HG03139 (cell line): ENCODE results near the gene NEU2.
"Not testable (repeated sequence)": the region's sequence is repeated elsewhere in the genome, so short reads cannot be mapped to it uniquely, and the experiment has no call there.

Source experiments
- ATAC-seq: cut with Tn5 transposase; IDR thresholded peaks from one replicate; pipeline ENCODE4 v1.9.1; 2021; ENCODE audit not compliant: unreplicated experiment

NEU2 gene

DNA sequence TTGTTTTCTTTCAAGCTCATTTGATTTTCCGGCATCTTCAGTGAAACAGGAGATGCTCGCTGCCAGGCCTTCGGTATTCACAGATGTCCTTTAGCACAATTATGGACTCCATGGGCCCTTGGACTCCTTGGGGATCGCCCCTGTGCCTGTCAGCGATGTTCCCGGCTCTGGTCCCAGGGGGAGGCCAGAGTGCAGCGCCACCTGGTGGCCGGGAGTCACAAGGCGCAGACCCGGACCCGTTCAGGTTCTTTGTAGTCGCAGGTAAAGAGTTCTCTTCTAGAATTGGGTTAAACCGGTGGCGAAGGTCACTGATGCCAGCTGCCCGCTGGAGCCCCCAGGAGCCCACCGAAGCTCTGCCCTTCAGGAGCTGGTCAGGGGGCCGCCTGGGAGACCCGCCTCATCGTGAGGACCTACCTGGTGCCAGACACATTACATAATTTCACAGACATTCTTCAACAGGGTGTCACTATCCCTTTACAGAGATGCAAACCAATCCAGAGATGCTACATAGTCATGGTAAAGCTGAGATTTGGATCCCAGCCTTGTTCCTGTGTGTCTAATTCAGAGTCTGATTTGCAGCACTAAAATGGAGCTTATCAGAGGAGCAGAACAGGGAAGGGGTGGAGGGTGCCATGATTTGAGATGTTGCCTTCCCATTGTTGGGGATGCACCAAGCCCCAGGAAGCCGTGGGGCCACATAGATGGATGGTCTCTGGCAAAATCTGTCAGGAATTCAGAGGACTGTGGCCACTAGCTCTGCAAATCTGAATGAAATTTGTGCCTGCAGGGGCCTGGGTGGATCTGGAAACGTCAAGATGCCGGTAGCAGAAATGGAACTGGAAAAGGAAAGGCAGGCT, 21.7 kb downstream of the NEU2 start:
- ATAC-seq = no peak

DNA sequence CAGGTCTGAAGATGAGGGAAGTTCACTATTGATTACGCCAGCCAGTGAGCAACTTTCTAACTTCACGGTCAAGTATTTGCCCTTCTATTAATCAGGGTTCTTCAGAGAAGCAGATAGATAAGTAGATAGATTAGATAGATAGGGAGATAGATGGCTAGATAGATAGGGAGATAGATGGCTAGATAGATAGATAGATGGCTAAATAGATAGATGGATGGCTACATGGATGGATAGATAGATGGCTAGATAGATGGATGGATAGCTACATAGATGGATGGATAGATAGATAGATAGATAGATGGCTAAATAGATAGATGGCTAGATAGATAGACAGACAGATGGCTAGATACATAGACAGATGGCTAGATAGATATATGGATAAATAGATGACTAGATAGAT, 22.9 kb downstream of the NEU2 start:
- ATAC-seq = no peak

DNA sequence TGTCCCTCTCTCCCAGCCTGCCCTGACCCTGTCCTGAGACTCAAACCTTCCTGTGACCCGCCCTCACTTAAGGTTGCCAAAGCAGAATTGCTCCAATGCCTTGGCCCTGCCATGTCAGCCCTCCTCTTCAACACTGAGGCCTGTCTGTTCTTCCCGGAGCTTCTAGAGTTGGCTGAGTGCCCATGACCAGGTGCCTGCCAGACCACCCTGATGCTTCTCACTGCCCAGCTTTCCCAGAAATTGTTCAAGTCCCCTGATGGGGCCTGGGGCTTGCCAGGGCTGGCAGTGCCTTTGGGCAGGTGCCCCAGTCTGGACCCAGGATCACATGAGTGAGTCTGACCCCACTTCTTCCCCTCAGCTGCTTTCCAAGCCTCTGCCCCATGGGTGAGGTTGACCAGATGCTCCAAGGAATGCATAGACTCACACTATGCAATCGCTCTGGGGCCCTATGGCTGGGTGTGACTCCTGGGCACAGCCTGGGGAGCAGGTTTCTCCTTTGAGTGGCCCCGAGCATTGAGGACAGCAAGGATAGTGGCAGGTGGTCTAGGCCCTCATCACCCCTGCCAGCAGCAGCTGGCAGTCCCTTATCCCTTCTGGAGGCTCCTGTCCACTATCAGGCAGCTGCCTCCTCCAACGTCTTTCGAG, 24.6 kb downstream of the NEU2 start:
- ATAC-seq = no peak

DNA sequence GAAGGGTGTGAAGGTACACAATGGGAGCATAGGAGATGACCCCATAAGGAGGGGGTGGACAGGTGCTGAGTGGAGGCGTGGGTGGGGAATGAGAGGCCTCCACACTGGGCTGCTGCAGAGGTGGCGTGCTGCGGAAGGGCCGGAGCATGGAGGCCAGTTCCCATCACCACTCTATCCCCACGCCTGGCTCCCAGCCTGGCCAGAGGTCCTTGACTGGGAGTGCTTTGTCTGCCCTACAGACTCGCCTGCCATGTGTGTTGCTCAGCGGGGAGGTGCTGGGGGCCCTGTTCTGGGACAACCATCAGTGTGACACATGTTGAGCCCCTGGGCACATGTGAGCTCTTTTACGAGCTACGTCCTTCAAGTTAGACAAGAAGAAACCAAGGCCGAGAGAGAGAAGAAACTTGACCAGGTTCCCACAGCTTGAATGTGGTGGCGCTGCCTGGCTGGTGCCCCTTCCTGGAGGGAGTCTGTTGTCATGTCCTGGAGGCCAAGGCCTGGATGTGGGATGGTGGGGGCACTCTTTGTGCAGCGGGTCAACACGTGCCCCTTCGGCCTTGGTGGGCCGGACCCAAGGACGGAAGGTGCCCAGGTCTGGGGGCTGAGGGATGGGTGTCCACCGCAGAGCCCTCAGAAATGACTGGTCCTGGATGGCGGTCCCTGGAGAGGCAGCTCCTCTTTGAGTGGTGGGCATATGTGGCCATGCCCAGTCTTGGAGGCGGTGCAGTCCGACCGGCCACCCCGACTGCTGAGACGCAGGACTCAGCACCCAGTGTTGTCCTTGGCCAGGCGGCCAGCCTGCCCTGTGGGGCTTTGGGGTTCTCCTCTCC, 26.5 kb downstream of the NEU2 start:
- no peak for ATAC-seq

DNA sequence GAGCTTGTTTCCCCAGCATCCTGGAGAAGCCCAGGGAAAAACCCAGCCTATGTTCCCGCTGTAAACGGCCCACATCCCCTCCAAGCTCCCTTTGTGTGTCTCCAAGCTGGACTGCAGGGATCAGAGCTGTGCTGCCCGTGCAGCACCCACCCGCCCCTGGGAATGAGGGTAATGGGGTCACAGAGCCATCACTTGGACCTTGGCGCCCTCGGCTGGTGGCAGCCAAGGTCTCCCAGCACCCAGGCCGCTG, 27.0 kb downstream of the NEU2 start:
- no peak for ATAC-seq

DNA sequence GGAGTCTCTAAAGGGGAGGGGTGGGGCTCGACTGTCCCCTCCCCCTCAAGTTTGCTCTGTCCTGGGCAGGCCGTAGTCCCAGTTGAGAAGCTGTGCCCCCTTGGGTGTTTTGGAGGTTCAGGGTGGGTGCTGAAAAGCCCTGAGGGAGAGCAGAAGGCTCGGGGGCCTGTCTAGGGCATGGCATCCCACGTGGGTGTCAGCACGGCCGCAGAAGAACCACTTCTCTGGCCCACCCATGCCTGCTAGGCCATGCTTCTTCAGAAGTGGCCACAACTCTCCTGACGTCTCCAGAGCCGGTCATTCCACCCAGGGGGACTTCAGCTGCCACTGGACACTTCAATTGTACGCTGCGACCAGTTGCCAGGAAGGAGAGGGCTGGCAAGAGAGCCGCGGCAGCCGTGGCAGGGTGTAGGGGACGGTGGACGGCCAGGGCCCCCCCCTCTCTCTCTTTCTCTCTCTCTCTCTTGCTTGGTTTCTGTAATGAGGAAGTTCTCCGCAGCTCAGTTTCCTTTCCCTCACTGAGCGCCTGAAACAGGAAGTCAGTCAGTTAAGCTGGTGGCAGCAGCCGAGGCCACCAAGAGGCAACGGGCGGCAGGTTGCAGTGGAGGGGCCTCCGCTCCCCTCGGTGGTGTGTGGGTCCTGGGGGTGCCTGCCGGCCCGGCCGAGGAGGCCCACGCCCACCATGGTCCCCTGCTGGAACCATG, 27.5 kb downstream of the NEU2 start, which contains the start of gene INPP5D:
TSS of gene INPP5D (plus strand) at position 546 of the 704 bp plus-strand sequence. CDS start at position 683, 137 bp downstream.
- ATAC-seq = peak; percentile 46

DNA sequence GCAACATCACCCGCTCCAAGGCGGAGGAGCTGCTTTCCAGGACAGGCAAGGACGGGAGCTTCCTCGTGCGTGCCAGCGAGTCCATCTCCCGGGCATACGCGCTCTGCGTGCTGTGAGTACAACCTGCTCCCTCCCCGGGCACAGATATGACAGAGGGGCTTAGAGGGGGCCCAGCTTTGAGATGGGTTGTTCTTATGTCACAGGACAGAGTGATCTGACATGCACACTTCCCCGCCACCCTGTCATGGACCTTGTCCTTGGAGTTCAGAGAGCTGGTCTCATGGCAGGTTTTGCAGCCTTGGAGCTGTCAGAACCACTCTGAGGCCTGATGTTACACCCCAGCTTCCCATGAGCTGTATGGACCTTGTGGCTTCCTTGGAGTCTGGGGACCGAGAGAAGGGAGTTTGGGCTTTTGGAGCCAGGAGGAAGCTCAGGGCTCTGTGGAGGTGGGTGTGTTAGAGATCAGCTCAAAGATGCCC, 28.1 kb downstream of the NEU2 start:
- no peak for ATAC-seq

DNA sequence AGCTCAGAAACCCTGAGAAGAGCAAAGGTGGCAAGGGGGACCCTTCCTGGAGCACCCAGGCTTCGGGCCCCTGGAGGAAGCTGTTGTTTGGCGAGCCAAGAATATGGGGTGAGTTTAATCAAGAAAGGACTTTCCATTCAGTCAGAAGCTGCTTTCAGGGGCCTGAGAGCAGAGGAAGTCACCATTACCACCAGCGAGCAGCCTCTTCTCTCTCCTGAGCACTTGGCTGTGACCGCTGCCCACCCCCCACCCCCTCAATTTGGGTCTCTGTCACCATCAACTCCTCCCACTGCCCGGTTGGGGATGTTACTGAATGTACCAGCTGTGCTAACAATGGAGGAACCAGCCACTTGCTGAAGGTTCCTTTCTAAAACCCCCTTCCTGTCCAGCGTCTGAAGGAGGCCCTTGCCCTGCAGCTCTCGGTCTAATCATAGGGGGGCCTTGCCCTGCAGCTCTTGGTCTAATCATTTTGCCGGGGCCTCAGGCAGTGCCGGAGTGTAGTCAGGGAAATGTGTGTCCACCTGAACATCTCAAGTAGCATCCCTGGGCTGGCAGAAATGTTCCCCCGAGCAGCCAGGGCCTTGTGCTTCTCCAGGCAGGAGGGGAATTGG, 28.6 kb downstream of the NEU2 start:
- ATAC-seq = no peak

DNA sequence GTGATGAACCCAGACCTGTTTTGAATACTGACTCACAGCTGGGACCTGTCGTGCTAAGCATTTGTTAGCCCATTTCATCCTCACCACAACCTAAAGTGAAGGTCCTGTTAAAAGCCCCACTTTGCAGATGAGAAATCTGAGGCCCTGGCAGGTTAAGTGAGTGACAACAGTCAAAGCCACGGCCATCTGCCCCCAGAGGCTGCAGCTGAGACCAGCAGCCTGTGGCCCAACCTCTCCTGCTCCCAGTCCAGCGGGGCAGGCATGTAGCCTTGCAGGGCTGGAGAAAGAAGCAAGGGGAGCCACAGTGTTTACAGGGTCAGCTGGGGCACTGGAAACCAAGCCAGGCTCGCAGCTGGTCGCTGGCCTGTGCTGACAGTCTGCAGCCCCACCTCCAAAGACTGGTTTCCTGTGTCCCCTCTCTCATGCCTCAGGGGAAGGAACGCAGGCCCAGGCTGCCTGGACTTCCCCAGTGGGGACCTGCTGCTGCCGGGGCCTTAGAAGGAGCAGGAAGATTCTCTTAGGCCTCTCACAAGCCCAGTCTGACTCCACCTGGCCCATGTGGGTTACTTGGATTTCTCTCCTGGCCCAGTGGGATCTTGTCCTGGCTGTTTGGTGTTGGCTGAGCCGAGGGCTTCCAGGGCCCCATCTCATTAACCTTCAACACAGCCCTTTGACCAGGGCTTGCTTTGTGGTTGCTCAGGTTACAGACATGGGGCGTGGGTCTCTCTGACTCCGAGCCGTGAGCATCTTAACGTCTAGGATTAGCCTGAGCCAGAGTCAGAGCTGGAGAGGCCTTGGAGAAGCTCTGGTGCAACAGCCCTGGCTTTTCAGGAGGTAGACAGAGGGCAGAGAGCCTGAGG, 29.3 kb downstream of the NEU2 start:
- no peak for ATAC-seq

DNA sequence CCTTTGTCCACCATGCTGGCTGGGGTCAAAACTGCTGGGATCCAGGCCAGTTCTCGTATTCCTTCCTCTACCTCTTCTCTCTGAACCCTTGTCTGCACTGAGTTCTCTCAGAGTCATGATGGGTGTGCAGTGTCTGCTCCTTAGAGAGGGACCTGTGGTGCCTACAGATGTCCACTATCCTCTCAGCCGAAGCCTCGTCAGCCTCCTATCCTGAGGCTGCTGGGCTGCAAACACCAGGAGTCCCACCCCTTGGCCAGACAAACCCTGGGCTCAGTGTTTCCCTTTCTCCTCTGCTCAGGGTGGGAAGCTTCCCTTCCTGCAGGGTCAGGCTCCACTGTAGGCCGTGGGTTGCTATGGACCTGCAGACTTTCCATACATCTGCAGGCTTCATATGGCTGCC, 30.0 kb downstream of the NEU2 start:
- ATAC-seq = no peak

DNA sequence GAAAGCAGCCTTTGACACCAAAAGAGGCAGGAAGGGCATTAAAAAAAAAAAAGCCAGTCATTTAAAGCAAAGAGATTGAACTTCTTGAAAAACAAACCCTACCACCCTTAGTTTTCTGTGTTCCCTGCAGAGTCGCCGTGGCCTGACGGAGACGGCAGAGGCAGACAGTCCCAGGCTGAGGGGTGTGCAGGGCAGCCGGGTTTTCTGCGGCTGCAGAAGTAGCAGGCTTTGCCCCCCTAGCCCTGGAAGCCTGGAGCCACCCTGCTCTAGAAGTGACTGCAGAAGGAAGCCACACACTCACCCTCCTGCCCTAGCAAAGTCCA, 30.4 kb downstream of the NEU2 start:
- ATAC-seq = no peak

DNA sequence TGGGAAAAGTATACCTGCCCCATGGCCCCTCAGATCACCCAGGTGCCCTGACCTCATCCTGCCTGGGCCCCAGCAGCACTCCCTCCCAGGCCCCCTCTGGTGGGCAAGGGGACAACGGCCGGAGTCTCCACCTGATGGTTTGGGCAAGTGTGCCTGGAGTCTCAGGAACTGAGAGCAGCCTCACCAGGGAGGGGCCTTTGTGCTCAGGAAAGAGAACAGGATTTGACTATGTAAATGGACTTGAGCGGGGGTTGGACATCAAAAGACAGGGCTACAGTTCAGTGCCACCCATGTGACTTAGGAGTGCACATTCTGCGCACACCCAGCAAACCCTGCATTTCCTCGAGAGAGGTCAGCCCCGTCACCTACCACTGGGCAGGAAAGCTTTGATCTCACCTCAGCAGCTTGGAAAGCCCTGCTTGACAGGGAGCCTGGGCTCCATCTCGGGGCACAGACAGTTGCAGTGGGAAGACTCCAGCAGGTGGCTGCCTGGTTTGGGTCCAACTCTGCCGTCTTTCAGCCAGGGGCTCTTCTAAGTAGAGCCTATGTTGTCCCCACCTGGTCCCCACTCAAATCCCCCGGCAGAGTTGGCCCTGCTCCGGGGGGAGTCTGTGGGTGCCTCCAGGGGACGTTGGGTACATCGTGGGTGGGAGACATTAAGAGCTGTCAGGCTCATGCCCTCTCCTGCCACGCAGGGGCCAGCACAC, 30.9 kb downstream of the NEU2 start:
- ATAC-seq = peak; percentile 38

DNA sequence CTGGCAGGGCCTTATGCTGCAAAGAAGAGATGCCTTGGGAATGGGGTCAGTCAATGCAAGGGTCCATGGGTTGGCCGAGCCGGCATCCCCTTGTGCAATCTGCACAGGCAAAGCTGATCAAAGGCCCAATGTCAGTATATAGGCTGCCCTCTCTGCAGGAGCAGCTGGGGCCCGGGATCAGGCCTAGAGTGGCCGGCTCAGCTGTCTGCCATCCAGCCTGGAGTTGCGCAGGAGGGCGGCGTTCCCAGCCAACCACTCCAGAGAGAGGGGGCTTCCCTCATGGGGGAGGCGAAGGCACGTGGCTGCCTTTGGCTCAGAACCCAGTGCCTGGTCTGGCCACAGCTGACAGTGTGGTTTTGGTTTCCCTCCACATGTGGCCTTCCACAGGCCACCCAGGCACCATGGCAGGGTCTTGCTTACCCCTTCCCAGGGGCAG, 31.5 kb downstream of the NEU2 start:
- no peak for ATAC-seq

DNA sequence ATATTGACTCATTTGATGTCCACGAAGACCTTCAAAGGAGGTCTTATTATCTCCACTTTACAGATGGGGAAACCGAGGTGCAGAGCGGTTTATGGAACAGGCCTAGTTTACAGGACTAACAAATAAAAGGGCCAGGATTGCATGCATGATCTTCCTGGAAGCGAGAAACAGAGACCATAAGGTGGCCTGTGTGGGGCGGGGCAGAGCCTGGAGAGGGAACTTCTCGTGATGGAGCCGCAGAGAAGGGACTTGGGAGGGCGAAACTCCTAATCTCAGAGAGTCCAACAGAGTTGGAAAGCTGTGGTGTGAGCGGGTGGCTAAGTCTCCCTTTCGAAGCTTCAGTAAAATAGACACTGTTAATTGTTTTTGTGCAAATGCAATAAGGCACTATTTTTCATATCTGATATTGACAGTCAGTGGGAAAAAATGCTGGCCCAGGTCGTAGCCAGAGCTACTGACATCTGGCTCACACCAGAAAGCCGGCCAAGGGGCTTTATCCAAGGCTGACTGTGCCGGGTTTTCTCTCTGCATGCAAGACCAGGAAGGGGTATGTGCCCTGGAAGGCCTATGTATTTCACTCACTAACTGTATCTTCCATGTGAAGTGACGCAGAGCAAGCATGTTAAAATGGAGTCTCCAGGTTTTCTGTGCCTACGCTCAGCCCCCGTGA, 32.2 kb downstream of the NEU2 start:
- no peak for ATAC-seq

DNA sequence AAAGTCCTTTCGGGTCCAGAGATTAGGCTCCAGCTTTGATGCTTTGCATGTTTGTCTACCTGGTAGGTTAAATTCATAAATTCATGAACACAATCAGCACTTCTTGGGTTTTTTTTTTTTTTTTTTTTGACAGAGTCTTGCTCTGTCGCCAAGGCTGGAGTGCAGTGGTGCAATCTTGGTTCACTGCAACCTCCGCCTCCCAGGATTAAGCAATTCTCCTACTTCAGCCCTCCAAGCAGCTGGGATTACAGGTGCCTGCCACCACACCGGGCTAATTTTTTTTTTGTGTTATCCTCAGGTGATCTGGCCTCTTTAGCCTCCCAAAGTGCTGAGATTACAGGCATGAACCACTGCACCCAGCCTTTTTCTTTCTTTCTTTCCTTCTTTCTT, 32.7 kb downstream of the NEU2 start:
- ATAC-seq = not testable (repeated sequence)

DNA sequence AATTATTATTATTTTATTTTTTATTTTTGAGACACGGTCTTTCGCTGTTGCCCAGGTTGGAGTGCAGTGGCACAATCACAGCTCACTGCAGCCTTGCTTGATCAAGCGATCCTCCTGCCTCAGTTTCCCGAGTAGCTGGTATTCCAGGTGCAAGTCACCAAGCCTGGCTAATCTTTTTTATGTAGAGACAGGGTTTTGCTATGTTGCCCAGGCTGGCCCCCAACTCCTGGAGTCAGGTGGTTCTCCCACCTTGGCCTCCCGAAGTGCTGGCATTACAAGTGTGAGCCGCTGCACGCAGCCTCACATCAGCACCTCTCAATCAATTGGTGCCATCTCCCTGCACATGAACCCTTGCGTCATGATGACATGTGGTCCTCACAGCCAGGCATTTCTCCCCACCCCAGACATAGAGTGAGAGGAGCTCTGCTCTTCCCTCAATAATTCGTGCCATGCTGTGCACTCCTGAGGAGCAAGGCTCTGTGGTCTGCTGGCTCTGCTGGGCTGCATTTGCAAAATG, 33.5 kb downstream of the NEU2 start:
- ATAC-seq = no peak

DNA sequence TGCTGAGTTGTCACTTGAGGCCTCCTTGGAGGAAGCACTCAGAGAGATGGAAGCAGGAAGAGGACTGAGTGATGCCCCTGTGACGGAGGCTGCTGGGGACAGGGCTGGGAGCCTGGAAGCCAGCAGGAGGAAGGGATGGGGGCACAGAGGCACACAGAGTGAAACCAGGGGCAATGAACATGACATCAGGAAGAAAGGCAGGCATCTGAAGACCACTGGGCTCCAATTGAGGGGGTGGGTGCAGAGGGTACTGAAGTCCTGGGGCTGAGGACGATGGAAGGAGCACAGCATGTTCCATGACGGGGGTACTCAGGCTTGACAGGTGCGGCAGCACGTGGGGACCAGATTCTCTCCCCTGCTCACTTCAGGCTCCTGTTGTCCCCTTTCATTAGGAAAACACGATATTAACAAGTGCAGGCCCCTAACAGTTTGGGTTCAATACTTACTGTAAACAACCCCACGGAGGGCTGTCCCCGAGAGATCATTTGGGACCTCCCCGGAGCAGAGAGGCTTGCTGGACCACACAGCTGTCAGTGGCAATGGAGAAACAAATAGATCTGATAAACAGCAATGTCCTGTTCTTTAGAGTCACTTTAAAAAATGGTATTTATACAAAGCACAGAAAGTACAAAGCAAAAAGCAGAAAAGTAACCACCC, 36.4 kb downstream of the NEU2 start:
- ATAC-seq = no peak

DNA sequence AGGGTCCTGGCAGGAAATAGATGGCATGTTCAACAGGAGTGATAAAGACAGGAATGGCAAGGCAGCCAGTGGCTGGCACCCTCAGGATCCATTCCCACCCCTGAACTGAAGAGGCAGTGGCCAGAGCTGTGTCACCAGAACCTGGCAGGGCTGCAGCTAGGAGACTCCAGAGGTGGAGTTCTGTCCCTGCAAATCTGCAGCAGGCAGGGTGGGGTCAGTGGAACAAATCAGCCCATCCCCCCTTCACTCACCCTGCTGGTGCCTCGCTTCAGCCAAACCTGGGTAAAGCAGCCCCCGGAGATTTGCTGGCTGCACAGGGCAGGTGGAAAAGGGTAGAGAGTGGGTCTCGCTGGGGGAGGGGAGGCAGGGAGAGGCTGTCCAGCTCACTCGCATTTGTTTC, 40.4 kb downstream of the NEU2 start:
- no peak for ATAC-seq
